SU-DHL-6 (cell line): ENCODE data around the gene DNAH12.

Source experiments
- EZH2phosphoT487 ChIP-seq: fragments of 200-600 bp; sonication (generic), shearing (Covaris generic); conservative IDR thresholded peaks from 2 replicates; pipeline ENCODE4 v1.6.1; 2018; ENCODE audit warnings: mild to moderate bottlenecking, antibody characterized with exemption, low read length, moderate library complexity, mixed read lengths
- TF ChIP-seq, protein P1 (sequence below): fragments of 200-600 bp; sonication (generic); IDR thresholded peaks from one replicate; pipeline ENCODE4 v1.5.1; 2017; ENCODE audit warnings: antibody characterized with exemption, mild to moderate bottlenecking, low read length, moderate library complexity; ENCODE audit not compliant: insufficient read depth, poor library complexity, severe bottlenecking

DNA sequence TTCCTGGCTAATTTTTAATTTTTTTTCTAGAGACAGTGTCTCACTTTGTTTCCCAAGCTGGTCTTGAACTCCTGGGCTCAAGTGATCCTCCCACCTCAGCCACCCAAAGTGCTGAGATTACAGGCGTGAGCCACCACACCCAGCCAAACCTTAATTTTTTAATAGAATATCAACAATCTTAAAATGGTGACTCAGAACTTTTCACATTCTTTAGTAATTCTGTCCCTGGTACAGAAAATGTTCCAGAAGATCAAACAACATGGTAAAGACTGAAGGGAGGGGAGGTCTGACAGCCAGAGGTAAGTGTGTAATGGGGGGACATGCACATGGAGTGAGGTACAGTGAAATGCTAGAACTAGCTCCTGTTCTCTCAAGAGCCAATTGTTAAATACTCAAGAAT is 38.2 kb downstream of the DNAH12 start:
- TF ChIP-seq, protein P1, sequence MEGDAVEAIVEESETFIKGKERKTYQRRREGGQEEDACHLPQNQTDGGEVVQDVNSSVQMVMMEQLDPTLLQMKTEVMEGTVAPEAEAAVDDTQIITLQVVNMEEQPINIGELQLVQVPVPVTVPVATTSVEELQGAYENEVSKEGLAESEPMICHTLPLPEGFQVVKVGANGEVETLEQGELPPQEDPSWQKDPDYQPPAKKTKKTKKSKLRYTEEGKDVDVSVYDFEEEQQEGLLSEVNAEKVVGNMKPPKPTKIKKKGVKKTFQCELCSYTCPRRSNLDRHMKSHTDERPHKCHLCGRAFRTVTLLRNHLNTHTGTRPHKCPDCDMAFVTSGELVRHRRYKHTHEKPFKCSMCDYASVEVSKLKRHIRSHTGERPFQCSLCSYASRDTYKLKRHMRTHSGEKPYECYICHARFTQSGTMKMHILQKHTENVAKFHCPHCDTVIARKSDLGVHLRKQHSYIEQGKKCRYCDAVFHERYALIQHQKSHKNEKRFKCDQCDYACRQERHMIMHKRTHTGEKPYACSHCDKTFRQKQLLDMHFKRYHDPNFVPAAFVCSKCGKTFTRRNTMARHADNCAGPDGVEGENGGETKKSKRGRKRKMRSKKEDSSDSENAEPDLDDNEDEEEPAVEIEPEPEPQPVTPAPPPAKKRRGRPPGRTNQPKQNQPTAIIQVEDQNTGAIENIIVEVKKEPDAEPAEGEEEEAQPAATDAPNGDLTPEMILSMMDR: no peak
- no peak for TF ChIP-seq EZH2phosphoT487
